Upper lobe of left lung (tissue), 4 donors: Measurements from ENCODE around the gene MMP7.

Source experiments
- POLR2AphosphoS5 ChIP-seq, 2 donors: sonication (generic); formaldehyde crosslinking; IDR thresholded peaks; one replicate each; pipeline ENCODE4 v1.5.1; 2017; ENCODE audit warnings: antibody characterized with exemption in 2 of 2
- TF ChIP-seq, protein P1 (sequence below), 6 experiments: fragments of 450-650 bp in 4 of 6; fragments of 200-600 bp in 2 of 6; sonication (generic) in 2 of 6; IDR thresholded peaks; one replicate each; pipeline ENCODE4 v1.5.1; 2016 to 2019; ENCODE audit warnings: antibody characterized with exemption in 6 of 6

DNA sequence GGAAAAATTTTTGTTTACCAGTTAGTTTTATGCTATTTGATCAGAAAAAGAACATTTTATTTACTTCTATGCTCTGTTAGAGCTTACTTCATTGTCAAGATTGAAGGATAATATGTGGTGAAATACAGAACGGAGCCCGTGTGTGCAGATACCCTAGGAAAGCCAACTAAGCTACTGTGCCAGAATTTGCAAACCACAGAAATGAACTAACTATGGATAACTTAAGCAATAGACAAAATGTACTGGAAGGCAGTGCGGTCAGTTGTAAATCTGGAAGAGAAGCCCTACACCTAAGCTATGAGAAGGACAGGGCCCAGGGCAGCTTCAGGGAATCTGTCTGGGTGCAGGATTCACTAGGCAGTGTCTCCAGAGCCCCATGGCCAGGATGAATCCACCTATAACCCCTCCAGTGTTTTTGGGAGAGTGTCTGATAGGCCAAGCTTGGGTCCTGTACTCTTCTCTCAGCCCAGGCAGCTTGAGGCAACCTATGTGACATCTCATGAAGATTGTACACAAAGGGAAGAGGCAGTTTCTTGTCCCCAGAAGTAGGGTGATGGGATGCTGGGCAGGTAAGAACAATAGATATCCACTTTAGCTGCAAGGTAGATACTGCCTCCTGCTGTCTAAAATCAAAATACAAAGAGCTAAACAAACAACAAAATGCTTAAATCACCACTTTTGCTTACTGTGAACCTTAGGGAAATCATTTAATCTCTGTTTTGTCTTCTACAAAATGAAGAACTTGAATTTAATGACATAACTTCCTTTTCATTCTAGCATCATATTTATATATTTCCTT is 12.1 kb downstream of the MMP7 start:
- TF ChIP-seq, protein P1, sequence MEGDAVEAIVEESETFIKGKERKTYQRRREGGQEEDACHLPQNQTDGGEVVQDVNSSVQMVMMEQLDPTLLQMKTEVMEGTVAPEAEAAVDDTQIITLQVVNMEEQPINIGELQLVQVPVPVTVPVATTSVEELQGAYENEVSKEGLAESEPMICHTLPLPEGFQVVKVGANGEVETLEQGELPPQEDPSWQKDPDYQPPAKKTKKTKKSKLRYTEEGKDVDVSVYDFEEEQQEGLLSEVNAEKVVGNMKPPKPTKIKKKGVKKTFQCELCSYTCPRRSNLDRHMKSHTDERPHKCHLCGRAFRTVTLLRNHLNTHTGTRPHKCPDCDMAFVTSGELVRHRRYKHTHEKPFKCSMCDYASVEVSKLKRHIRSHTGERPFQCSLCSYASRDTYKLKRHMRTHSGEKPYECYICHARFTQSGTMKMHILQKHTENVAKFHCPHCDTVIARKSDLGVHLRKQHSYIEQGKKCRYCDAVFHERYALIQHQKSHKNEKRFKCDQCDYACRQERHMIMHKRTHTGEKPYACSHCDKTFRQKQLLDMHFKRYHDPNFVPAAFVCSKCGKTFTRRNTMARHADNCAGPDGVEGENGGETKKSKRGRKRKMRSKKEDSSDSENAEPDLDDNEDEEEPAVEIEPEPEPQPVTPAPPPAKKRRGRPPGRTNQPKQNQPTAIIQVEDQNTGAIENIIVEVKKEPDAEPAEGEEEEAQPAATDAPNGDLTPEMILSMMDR (IDR thresholded peaks at IDR 0.05), result no peak
- no peak for TF ChIP-seq POLR2AphosphoS5 (IDR thresholded peaks at IDR 0.05)
